MM.1S (cell line): ENCODE data around the gene FAM124A.

Source experiments
- DNase-seq: peaks from one replicate; pipeline ENCODE4 v3.0.0-alpha.2; 2015
- H2AFZ ChIP-seq: fragments of 300-600 bp; sonication (generic); 2 replicates; pipeline ENCODE4 v1.6.0; 2016; ENCODE audit warnings: antibody characterized with exemption, low read length
- H3F3A ChIP-seq: fragments of 300-600 bp; sonication (generic); 2 replicates; pipeline ENCODE4 v1.6.1; 2016; ENCODE audit warnings: mild to moderate bottlenecking, antibody characterized with exemption, low read length, moderate library complexity, mixed read lengths; ENCODE audit not compliant: insufficient read depth
- H3K27ac ChIP-seq: fragments of 300-600 bp; sonication (generic); 2 replicates; pipeline ENCODE4 v1.5.1; 2016; ENCODE audit warnings: mild to moderate bottlenecking, low read length
- H3K27me3 ChIP-seq: fragments of 300-600 bp; sonication (generic); replicated peaks from 2 replicates; pipeline ENCODE4 v1.6.0; 2016; ENCODE audit warnings: low read length; ENCODE audit not compliant: insufficient read depth
- H3K36me3 ChIP-seq: fragments of 300-600 bp; sonication (generic); replicated peaks from 2 replicates; pipeline ENCODE4 v1.6.1; 2016; ENCODE audit warnings: mild to moderate bottlenecking, low read length, mixed read lengths; ENCODE audit not compliant: insufficient read depth
- H3K4me1 ChIP-seq: fragments of 300-600 bp; sonication (generic); 2 replicates; pipeline ENCODE4 v1.6.1; 2016; ENCODE audit warnings: low read length, mixed read lengths
- H3K4me2 ChIP-seq: fragments of 300-600 bp; sonication (generic); 2 replicates; pipeline ENCODE4 v1.6.0; 2016; ENCODE audit warnings: low read depth, low read length
- H3K4me3 ChIP-seq: fragments of 300-600 bp; sonication (generic); 2 replicates; pipeline ENCODE4 v1.5.1; 2016; ENCODE audit warnings: low read length, mixed read lengths
- H3K79me2 ChIP-seq: fragments of 300-600 bp; sonication (generic); 2 replicates; pipeline ENCODE4 v1.6.1; 2016; ENCODE audit warnings: mixed run types, low read length, mixed read lengths
- H3K9ac ChIP-seq: fragments of 300-600 bp; sonication (generic); 2 replicates; pipeline ENCODE4 v1.6.1; 2016; ENCODE audit warnings: low read length, mixed read lengths
- H3K9me2 ChIP-seq: fragments of 300-600 bp; sonication (generic); replicated peaks from 2 replicates; pipeline ENCODE4 v1.6.1; 2016; ENCODE audit warnings: mild to moderate bottlenecking, low read length, mixed read lengths; ENCODE audit not compliant: insufficient read depth
- H3K9me3 ChIP-seq: fragments of 300-600 bp; sonication (generic); replicated peaks from 2 replicates; pipeline ENCODE4 v1.6.1; 2016; ENCODE audit warnings: mild to moderate bottlenecking, low read length, mixed read lengths; ENCODE audit not compliant: insufficient read depth
- H4K20me1 ChIP-seq: fragments of 300-600 bp; sonication (generic); 2 replicates; pipeline ENCODE4 v1.6.1; 2016; ENCODE audit warnings: mild to moderate bottlenecking, low read length, moderate library complexity, mixed read lengths; ENCODE audit not compliant: insufficient read depth
- CTCF ChIP-seq: fragments of 300-600 bp; sonication (generic); IDR thresholded peaks from 2 replicates; pipeline ENCODE4 v1.5.1; 2016; ENCODE audit warnings: antibody characterized with exemption, low read length, mixed read lengths
- EZH2 ChIP-seq: fragments of 300-600 bp; sonication (generic); optimal IDR thresholded peaks from 2 replicates; pipeline ENCODE3; 2017; ENCODE audit warnings: low read depth, mild to moderate bottlenecking, antibody characterized with exemption, low read length, mixed read lengths
- EZH2phosphoT487 ChIP-seq: fragments of 300-600 bp; sonication (generic); IDR thresholded peaks from 2 replicates; pipeline ENCODE4 v1.6.1; 2018; ENCODE audit warnings: antibody characterized with exemption, low read length

The FAM124A gene

GRCh38 chr13:51246025-51246417 lies 23.8 kb downstream of the FAM124A start:
- Histone ChIP-seq H4K20me1 (no peaks in the 10 kb centered on the region), H2AFZ (no peak overlapping the region), H3K9ac (no peak overlapping the region), H3K79me2 (no peaks in the 10 kb centered on the region), H3K4me2 (no peak overlapping the region), H3F3A (no peaks in the 10 kb centered on the region), H3K4me3 (no peak overlapping the region), H3K9me3 (no peaks in the 10 kb centered on the region), H3K27ac (no peak overlapping the region), H3K9me2 (no peaks in the 10 kb centered on the region), H3K36me3 (no peaks in the 10 kb centered on the region), H3K4me1 (no peaks in the 10 kb centered on the region), H3K27me3 (no peaks in the 10 kb centered on the region)
- DNase-seq = no peak
- TF ChIP-seq CTCF (no peak), EZH2phosphoT487 (no peak), EZH2 (no peak)

DNA sequence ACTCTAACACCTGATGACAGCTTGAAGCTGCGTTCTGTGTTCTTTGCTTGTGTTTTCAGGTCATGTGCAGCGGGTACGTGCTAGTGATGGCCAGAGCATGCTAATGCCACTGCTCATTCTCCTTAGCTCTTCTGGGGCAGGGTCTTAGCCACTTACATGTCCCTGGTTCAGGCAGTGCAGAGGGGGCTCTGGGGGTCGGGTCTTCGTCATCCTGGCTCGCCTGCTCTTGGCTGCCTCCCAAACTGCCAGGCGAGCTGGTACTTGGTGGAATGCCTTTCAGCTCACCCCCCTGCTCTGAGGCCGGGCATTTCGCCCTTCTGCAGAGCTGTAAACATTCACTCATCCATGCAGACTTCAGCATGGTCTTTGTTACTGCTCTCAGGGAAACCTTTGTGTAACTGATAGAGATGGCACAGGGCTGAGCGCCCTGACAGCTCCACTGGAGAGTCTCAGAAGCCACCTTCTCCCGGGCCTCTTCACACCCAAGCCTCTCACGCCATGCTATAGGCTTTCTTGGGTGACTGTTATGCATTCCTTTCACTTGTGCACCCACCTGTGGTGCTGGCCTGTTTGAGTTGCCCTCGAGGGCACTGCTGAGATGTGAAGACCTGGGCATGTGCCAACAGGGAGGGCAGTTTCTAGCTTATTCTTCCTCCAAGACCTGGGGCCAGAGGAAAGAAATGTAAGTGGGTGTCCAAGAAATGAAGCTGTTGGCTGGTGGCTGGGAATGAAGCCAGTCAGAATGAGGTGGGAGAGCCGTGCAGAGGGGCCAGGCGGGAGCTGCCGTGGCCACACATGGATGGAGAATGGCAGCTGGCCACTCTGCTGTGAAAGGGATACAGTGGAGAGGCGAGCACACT lies 24.4 kb downstream of the FAM124A start:
- H3K4me2 ChIP-seq = no peak overlapping the region
- no peaks in the 10 kb centered on the region for H3F3A ChIP-seq
- H3K27ac ChIP-seq = no peak overlapping the region
- H3K9me2 ChIP-seq = no peaks in the 10 kb centered on the region
- no peaks in the 10 kb centered on the region for H3K4me1 ChIP-seq
- DNase-seq = no peak
- TF ChIP-seq EZH2phosphoT487 (no peak), CTCF (no peak), EZH2 (no peak)
- H3K9me3 ChIP-seq = no peaks in the 10 kb centered on the region
- no peaks in the 10 kb centered on the region for H3K36me3 ChIP-seq
- H4K20me1 ChIP-seq = no peaks in the 10 kb centered on the region
- H2AFZ ChIP-seq = no peak overlapping the region
- no peaks in the 10 kb centered on the region for H3K79me2 ChIP-seq
- no peaks in the 10 kb centered on the region for H3K27me3 ChIP-seq
- no peak overlapping the region for H3K4me3 ChIP-seq
- H3K9ac ChIP-seq = no peak overlapping the region

DNA sequence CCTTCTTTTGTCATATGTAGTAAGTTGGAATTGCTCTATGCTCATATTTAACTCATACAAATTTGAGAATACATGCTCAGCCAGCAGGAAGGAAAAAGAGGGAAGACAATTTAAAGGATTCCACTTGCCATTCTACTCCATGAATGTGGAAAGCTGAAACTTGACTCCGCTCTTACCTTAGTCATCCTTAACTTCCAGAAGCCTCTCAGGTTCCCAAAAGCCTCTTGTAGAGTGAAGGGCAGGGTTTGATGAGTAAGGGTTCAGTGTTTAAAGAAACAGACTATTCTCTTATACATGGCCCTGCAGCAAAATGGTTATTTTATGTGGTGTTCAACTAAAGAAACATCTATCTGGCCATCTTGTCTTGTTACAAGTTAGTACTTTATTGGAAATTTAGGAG lies 27.1 kb downstream of the FAM124A start:
- no peaks in the 10 kb centered on the region for H3K9me2 ChIP-seq
- TF ChIP-seq CTCF (no peak), EZH2 (no peak), EZH2phosphoT487 (no peak)
- no peak overlapping the region for H3K9ac ChIP-seq
- H3K79me2 ChIP-seq = no peaks in the 10 kb centered on the region
- H4K20me1 ChIP-seq = no peaks in the 10 kb centered on the region
- H3K9me3 ChIP-seq = no peaks in the 10 kb centered on the region
- no peak overlapping the region for H3K4me3 ChIP-seq
- no peak overlapping the region for H3K27ac ChIP-seq
- no peaks in the 10 kb centered on the region for H3K36me3 ChIP-seq
- H3F3A ChIP-seq = no peaks in the 10 kb centered on the region
- H3K4me2 ChIP-seq = no peak overlapping the region
- H3K27me3 ChIP-seq = no peaks in the 10 kb centered on the region
- H2AFZ ChIP-seq = no peak overlapping the region
- H3K4me1 ChIP-seq = peaks cover 13% of the 10 kb centered on the region; the same call in 1 of the 2 replicates
- DNase-seq = no peak
